CD4-positive, CD25-positive, alpha-beta regulatory T cell (primary cell): ENCODE results near the gene DYNLL2. TPM values are rescaled to one million over a fixed set of nuclear protein-coding genes. Genes with fewer than 3 reads are reported as not detected.

Experiments
- ATAC-seq, 2 donors: fragments of 150-1000 bp; cut with Tn5 transposase; one replicate each; pipeline ENCODE4 v1.10.0; 2021; ENCODE audit warnings: low read depth in 2 of 2, moderate number of reproducible peaks in 2 of 2, moderate library complexity in 1 of 2
- DNase-seq, 3 donors: peaks; one replicate each; pipeline versions ENCODE4 v3.0.0 to v3.0.0-alpha.2; 2012 to 2022; ENCODE audit warnings: mixed read lengths in 1 of 3
- H3K27ac ChIP-seq: one replicate; pipeline ENCODE4 v1.7.0; 2013; ENCODE audit warnings: mild to moderate bottlenecking, low read length; ENCODE audit not compliant: insufficient read depth, poor library complexity, severe bottlenecking
- H3K27me3 ChIP-seq: one replicate; pipeline ENCODE4 v1.7.0; 2013; ENCODE audit warnings: low read length; ENCODE audit not compliant: control insufficient read depth, insufficient read depth
- H3K36me3 ChIP-seq: one replicate; pipeline ENCODE4 v1.7.0; 2013; ENCODE audit warnings: mild to moderate bottlenecking, low read length, moderate library complexity; ENCODE audit not compliant: control insufficient read depth, insufficient read depth
- H3K4me1 ChIP-seq: 2 replicates; pipeline ENCODE4 v1.7.0; 2013; ENCODE audit warnings: mild to moderate bottlenecking, low read length; ENCODE audit not compliant: insufficient read depth, control insufficient read depth, poor library complexity, severe bottlenecking
- H3K4me3 ChIP-seq: one replicate; pipeline ENCODE4 v1.7.0; 2013; ENCODE audit warnings: low read depth, mild to moderate bottlenecking, low read length, moderate library complexity
- H3K9me3 ChIP-seq, 2 experiments: 1 replicate in 1 of 2; 2 replicates in 1 of 2; pipeline ENCODE4 v1.7.0; 2013; ENCODE audit warnings: low read length in 2 of 2, mild to moderate bottlenecking in 1 of 2, moderate library complexity in 1 of 2; ENCODE audit not compliant: control insufficient read depth in 2 of 2
- H3K27ac Mint-ChIP-seq, 3 donors: one replicate each; pipeline ENCODE4 v1.8.0; 2020 to 2022; ENCODE audit warnings: mild to moderate bottlenecking in 3 of 3, mixed read lengths in 3 of 3, moderate library complexity in 2 of 3
- H3K27me3 Mint-ChIP-seq: one replicate; pipeline ENCODE4 v1.8.0; 2022; ENCODE audit warnings: mild to moderate bottlenecking, mixed read lengths
- H3K36me3 Mint-ChIP-seq: one replicate; pipeline ENCODE4 v1.8.0; 2020; ENCODE audit warnings: mixed read lengths
- H3K4me1 Mint-ChIP-seq, 4 donors: one replicate each; pipeline ENCODE4 v1.8.0; 2020 to 2022; ENCODE audit warnings: mixed read lengths in 4 of 4, mild to moderate bottlenecking in 1 of 4
- H3K4me3 Mint-ChIP-seq, 4 donors: one replicate each; pipeline ENCODE4 v1.8.0; 2020 to 2022; ENCODE audit warnings: mild to moderate bottlenecking in 4 of 4, mixed read lengths in 4 of 4, moderate library complexity in 3 of 4
- H3K9me3 Mint-ChIP-seq, 7 donors: one replicate each; pipeline ENCODE4 v1.8.0; 2020 to 2022; ENCODE audit warnings: mixed read lengths in 7 of 7, mild to moderate bottlenecking in 3 of 7, moderate library complexity in 2 of 7
- polyA plus RNA-seq, 4 donors: library from polyadenylated mRNA; unstranded; fragments of 300-500 nt; fragmentation: Illumina TruSeq; gene quantifications; one replicate each; pipeline ENCODE4 v1.2.3, GENCODE V29; 2021
- total RNA-seq: library from RNA; stranded (reverse); gene quantifications from one replicate; pipeline ENCODE4 v1.2.3, GENCODE V29; 2022

Gene DYNLL2
- total and polyA plus RNA-seq, 5 donors from 2014 or later, result 0.57 to 37.4 (median 1.1) TPM

DNA sequence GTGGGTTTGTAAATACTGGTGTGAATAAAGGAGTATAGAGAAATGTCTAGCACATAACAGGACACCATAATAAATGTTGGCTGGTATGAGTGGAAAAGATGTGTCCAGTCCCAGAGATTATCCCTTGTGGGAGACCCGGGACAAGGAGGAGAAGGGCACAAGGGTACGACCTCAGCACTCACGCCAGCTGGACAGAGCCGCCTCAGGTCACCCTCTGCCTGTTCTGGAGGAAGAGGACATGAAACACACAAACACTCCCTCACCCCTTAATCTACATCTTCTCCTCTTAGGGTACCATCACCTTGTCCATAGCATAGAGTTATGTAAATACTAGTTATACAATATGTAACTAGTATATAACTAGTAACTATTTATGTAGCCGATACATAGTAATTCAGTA is 26.8 kb downstream of the DYNLL2 start:
- Mint-ChIP-seq H3K4me1 (peaks cover 0 to 2% (median 0%) of the 10 kb centered on the region in 4 donors), H3K27me3 (peaks cover 11% of the 10 kb centered on the region), H3K4me3 (no peak overlapping the region), H3K27ac (no peak overlapping the region), H3K36me3 (no peaks in the 10 kb centered on the region), H3K9me3 (no peaks in the 10 kb centered on the region)
- ATAC-seq (no peak), DNase-seq (no peak)
- Histone ChIP-seq H3K27ac (no peak overlapping the region), H3K27me3 (peaks cover 2% of the 10 kb centered on the region), H3K9me3 (no peaks in the 10 kb centered on the region), H3K4me3 (no peak overlapping the region), H3K36me3 (no peaks in the 10 kb centered on the region), H3K4me1 (no peaks in the 10 kb centered on the region)

GRCh38 chr17:58111676-58112075 is 28.5 kb downstream of the DYNLL2 start:
- Histone ChIP-seq H3K36me3 (no peaks in the 10 kb centered on the region), H3K4me3 (no peak overlapping the region), H3K9me3 (no peaks in the 10 kb centered on the region), H3K27ac (no peak overlapping the region), H3K27me3 (peaks cover 2% of the 10 kb centered on the region), H3K4me1 (no peaks in the 10 kb centered on the region)
- no peak for DNase-seq
- no peak for ATAC-seq
- Mint-ChIP-seq H3K27ac (no peak overlapping the region), H3K27me3 (peaks cover 15% of the 10 kb centered on the region), H3K36me3 (no peaks in the 10 kb centered on the region), H3K9me3 (no peaks in the 10 kb centered on the region), H3K4me1 (peaks cover 0 to 2% (median 0%) of the 10 kb centered on the region in 4 donors), H3K4me3 (no peak overlapping the region)

DNA sequence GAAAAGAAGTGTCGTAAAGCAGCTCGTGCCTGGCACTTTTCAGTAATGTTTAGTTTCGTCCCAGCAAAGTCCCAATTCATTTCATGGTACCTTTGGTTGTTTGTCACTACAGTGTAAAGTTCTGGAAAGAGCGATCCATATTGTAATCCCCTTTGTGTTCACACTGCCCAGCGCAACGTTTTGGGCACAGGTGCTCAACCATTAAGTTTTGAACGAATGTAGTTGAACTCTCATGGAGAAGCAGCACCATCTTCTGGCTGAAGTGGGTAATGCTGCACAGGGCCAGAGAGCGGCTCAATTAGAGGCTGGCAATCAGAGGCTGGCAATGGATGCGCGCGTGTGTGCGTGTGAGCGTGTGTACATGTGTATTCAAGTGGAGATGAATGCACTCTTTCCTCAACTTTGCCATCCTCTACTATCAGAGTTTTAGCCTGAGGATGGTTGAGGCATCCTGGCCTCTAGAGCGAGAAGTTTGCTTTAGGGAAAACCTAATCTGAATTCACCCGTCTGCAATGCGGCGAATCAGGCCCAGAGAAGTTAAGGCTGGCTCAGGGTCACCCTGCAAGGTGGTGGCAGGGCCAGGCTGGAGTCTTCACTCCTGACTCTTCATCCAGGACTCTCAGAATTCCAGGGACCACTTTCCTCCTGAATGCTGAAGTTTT is 29.9 kb downstream of the DYNLL2 start:
- no peaks in the 10 kb centered on the region for H3K36me3 ChIP-seq
- H3K27me3 ChIP-seq, result peaks cover 2% of the 10 kb centered on the region
- H3K4me1 ChIP-seq, result no peaks in the 10 kb centered on the region
- DNase-seq, result peak; percentile 68 to 81 (median 79)
- Mint-ChIP-seq H3K4me1 (peaks cover 0 to 2% (median 0%) of the 10 kb centered on the region in 4 donors), H3K9me3 (no peaks in the 10 kb centered on the region), H3K4me3 (no peak overlapping the region), H3K27me3 (peaks cover 19% of the 10 kb centered on the region), H3K27ac (peak overlapping the region in 1 of 3 donors; percentile 26), H3K36me3 (no peaks in the 10 kb centered on the region)
- H3K4me3 ChIP-seq, result no peak overlapping the region
- no peaks in the 10 kb centered on the region for H3K9me3 ChIP-seq
- H3K27ac ChIP-seq, result no peak overlapping the region
- ATAC-seq, result peak; percentile 86 to 87

GRCh38 chr17:58113947-58114346 is 30.7 kb downstream of the DYNLL2 start:
- no peaks in the 10 kb centered on the region for H3K4me1 ChIP-seq
- H3K9me3 Mint-ChIP-seq, result no peaks in the 10 kb centered on the region
- H3K36me3 ChIP-seq, result no peaks in the 10 kb centered on the region
- DNase-seq (no peak), ATAC-seq (no peak)
- H3K27ac ChIP-seq, result no peak overlapping the region
- H3K27ac Mint-ChIP-seq, result no peak overlapping the region
- H3K4me3 Mint-ChIP-seq, result no peak overlapping the region
- H3K36me3 Mint-ChIP-seq, result no peaks in the 10 kb centered on the region
- H3K4me3 ChIP-seq, result no peak overlapping the region
- peaks cover 0 to 2% (median 0%) of the 10 kb centered on the region in 4 donors for H3K4me1 Mint-ChIP-seq
- peaks cover 5% of the 10 kb centered on the region for H3K27me3 ChIP-seq
- no peaks in the 10 kb centered on the region for H3K9me3 ChIP-seq
- peaks cover 19% of the 10 kb centered on the region for H3K27me3 Mint-ChIP-seq

GRCh38 chr17:58117382-58117781 is 34.2 kb downstream of the DYNLL2 start:
- DNase-seq (no peak), ATAC-seq (no peak)
- Histone ChIP-seq H3K4me3 (no peak overlapping the region), H3K9me3 (no peaks in the 10 kb centered on the region), H3K36me3 (no peaks in the 10 kb centered on the region), H3K4me1 (no peaks in the 10 kb centered on the region), H3K27me3 (peaks cover 5% of the 10 kb centered on the region), H3K27ac (no peak overlapping the region)
- no peak overlapping the region for H3K4me3 Mint-ChIP-seq
- peaks cover 33% of the 10 kb centered on the region for H3K27me3 Mint-ChIP-seq
- H3K27ac Mint-ChIP-seq, result no peak overlapping the region
- peaks cover 5 to 7% (median 6%) of the 10 kb centered on the region in 4 donors for H3K4me1 Mint-ChIP-seq
- no peaks in the 10 kb centered on the region for H3K36me3 Mint-ChIP-seq
- H3K9me3 Mint-ChIP-seq, result no peaks in the 10 kb centered on the region

- Histone ChIP-seq H3K36me3 (no peaks in the 10 kb centered on the region), H3K4me1 (no peaks in the 10 kb centered on the region), H3K27me3 (peaks cover 3% of the 10 kb centered on the region), H3K4me3 (no peak overlapping the region), H3K27ac (no peak overlapping the region), H3K9me3 (no peaks in the 10 kb centered on the region)
- H3K27me3 Mint-ChIP-seq, result peaks cover 33% of the 10 kb centered on the region
- no peak overlapping the region for H3K4me3 Mint-ChIP-seq
- DNase-seq (no peak), ATAC-seq (no peak)
- H3K9me3 Mint-ChIP-seq, result no peaks in the 10 kb centered on the region
- peaks cover 3 to 7% (median 6%) of the 10 kb centered on the region in 4 donors for H3K4me1 Mint-ChIP-seq
- no peaks in the 10 kb centered on the region for H3K36me3 Mint-ChIP-seq
- H3K27ac Mint-ChIP-seq, result no peak overlapping the region
Measured at GRCh38 chr17:58119491-58119890, 36.3 kb downstream of the DYNLL2 start.

- peaks cover 3% of the 10 kb centered on the region for H3K27me3 ChIP-seq
- peaks cover 3 to 7% (median 6%) of the 10 kb centered on the region in 4 donors for H3K4me1 Mint-ChIP-seq
- H3K9me3 ChIP-seq, result no peaks in the 10 kb centered on the region
- H3K36me3 Mint-ChIP-seq, result no peaks in the 10 kb centered on the region
- H3K9me3 Mint-ChIP-seq, result no peaks in the 10 kb centered on the region
- DNase-seq (peak; percentile 23 to 67 (median 62)), ATAC-seq (no peak)
- H3K27ac ChIP-seq, result no peak overlapping the region
- no peak overlapping the region for H3K27ac Mint-ChIP-seq
- H3K27me3 Mint-ChIP-seq, result peaks cover 33% of the 10 kb centered on the region
- no peak overlapping the region for H3K4me3 ChIP-seq
- no peaks in the 10 kb centered on the region for H3K4me1 ChIP-seq
- H3K36me3 ChIP-seq, result no peaks in the 10 kb centered on the region
- no peak overlapping the region for H3K4me3 Mint-ChIP-seq
Measured at GRCh38 chr17:58120195-58120822, 37.1 kb downstream of the DYNLL2 start.

GRCh38 chr17:58121925-58122324 is 38.7 kb downstream of the DYNLL2 start:
- Mint-ChIP-seq H3K4me1 (peaks cover 3 to 7% (median 6%) of the 10 kb centered on the region in 4 donors), H3K27me3 (peaks cover 29% of the 10 kb centered on the region), H3K9me3 (no peaks in the 10 kb centered on the region), H3K36me3 (no peaks in the 10 kb centered on the region), H3K4me3 (peak overlapping the region in 1 of 4 donors; percentile 44), H3K27ac (no peak overlapping the region)
- H3K27me3 ChIP-seq, result peaks cover 5% of the 10 kb centered on the region
- no peak overlapping the region for H3K4me3 ChIP-seq
- no peaks in the 10 kb centered on the region for H3K4me1 ChIP-seq
- no peaks in the 10 kb centered on the region for H3K9me3 ChIP-seq
- DNase-seq, result peak in 2 of 3 donors; percentile 60 to 63
- H3K27ac ChIP-seq, result no peak overlapping the region
- no peaks in the 10 kb centered on the region for H3K36me3 ChIP-seq
- peak; percentile 53 to 72 for ATAC-seq
